ENCODE data around the gene CRYBG1. TPM values are rescaled to one million over a fixed set of nuclear protein-coding genes. Genes with fewer than 3 reads are reported as not detected.

Gene CRYBG1
- total RNA-seq, 1 donor from 2014 or later, result 33.6 TPM

DNA sequence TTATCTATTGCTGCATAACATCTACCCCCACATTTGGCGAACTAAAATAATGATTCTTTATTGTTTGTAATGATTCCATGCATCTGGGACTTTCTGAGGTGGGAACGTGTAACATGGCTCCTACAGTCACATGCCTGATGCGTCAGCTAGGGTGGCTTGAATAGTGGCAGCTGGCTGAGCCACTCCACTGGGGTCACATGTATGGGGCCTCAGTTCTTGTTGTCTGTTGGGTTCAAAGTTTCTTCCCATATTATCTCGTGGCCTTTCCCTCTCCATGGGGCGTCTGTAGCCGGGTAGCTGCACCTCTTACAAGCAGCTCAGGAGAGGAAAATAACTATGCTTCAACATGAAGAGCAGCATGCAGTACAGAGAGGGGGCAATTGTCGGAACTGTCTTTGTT, 69.9 kb downstream of the CRYBG1 start:
- DNase-seq (no peak), ATAC-seq (ENCODE audit: low read depth) (no peak)
- no peaks in the 10 kb centered on the region for H3K36me3 Mint-ChIP-seq (ENCODE audit: low read depth)
- no peak overlapping the region for H3K27ac Mint-ChIP-seq
- no peaks in the 10 kb centered on the region for H3K4me1 Mint-ChIP-seq
- POLR2A ChIA-PET, result no interaction called here
- no peaks in the 10 kb centered on the region for H3K9me3 Mint-ChIP-seq
- intact Hi-C loops (cut with micrococcal nuclease), result no loop called here
- H3K27me3 Mint-ChIP-seq, result no peaks in the 10 kb centered on the region
- no peak overlapping the region for H3K4me3 Mint-ChIP-seq
- CTCF ChIA-PET, result no interaction called here
- TF ChIP-seq, protein P1, sequence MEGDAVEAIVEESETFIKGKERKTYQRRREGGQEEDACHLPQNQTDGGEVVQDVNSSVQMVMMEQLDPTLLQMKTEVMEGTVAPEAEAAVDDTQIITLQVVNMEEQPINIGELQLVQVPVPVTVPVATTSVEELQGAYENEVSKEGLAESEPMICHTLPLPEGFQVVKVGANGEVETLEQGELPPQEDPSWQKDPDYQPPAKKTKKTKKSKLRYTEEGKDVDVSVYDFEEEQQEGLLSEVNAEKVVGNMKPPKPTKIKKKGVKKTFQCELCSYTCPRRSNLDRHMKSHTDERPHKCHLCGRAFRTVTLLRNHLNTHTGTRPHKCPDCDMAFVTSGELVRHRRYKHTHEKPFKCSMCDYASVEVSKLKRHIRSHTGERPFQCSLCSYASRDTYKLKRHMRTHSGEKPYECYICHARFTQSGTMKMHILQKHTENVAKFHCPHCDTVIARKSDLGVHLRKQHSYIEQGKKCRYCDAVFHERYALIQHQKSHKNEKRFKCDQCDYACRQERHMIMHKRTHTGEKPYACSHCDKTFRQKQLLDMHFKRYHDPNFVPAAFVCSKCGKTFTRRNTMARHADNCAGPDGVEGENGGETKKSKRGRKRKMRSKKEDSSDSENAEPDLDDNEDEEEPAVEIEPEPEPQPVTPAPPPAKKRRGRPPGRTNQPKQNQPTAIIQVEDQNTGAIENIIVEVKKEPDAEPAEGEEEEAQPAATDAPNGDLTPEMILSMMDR (IDR thresholded peaks at IDR 0.05), result no peak

DNA sequence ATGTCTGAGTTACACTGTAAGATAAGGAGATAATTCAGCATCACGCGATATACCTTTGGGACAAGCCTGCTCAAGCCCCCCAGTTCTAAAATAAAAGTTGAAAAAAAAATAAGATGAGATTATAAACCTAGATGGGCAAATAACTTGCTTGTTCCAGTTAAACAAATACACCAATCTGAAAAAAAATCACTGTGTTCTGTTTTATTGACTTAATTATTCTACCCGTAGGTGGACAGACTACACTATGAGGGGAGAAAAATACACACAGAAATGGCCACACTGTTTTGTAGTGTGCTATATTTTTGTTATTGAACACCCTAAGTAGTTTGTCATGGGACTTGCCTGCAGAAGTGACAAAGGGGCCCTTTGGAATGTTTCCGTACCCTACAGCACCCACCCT, 70.9 kb downstream of the CRYBG1 start:
- H3K4me3 Mint-ChIP-seq, result no peak overlapping the region
- no peak for ATAC-seq (ENCODE audit: low read depth)
- POLR2A ChIA-PET, result interaction anchor here (0.5 kb wide), 1 partner anchor 141 kb away, joined by 3 read pairs; no protein-coding TSS in a partner anchor
- intact Hi-C loops (cut with micrococcal nuclease), result no loop called here
- TF ChIP-seq, protein P1 (IDR thresholded peaks at IDR 0.05), result no peak
- no peak overlapping the region for H3K27ac Mint-ChIP-seq
- H3K9me3 Mint-ChIP-seq, result no peaks in the 10 kb centered on the region
- H3K27me3 Mint-ChIP-seq, result no peaks in the 10 kb centered on the region
- no peak for DNase-seq
- H3K4me1 Mint-ChIP-seq, result no peaks in the 10 kb centered on the region
- CTCF ChIA-PET, result interaction anchor here (1.2 kb wide), 1 partner anchor 14 kb away, joined by 3 read pairs; no protein-coding TSS in a partner anchor
- H3K36me3 Mint-ChIP-seq (ENCODE audit: low read depth), result no peaks in the 10 kb centered on the region

DNA sequence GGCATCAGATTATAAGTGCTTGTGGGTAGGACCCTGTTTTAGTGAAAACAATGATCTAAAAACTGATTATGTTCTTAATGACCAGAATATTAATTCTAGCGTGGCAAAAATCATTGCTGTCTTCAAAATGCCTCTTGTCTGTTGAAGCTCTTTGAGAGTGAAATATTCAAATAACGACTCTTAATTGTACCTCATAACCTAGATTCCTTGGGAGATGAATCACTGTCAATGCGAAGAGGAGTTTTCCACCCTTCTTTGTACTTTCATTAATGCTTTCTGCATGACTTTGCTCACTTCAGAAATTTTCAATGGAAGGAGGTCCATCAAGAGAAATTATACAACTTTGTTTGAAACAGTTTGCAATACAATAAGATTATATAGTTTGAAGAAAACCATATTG, 71.5 kb downstream of the CRYBG1 start:
- H3K27ac Mint-ChIP-seq, result no peak overlapping the region
- ATAC-seq (ENCODE audit: low read depth), result no peak
- DNase-seq, result no peak
- no peaks in the 10 kb centered on the region for H3K4me1 Mint-ChIP-seq
- TF ChIP-seq, protein P1 (IDR thresholded peaks at IDR 0.05), result no peak
- H3K4me3 Mint-ChIP-seq, result no peak overlapping the region
- no peaks in the 10 kb centered on the region for H3K9me3 Mint-ChIP-seq
- intact Hi-C loops (cut with micrococcal nuclease), result no loop called here
- CTCF ChIA-PET, result interaction anchor here (1.2 kb wide), 1 partner anchor 13 kb away, joined by 3 read pairs; no protein-coding TSS in a partner anchor
- POLR2A ChIA-PET, result interaction anchor here (0.5 kb wide), 1 partner anchor 141 kb away, joined by 3 read pairs; no protein-coding TSS in a partner anchor
- no peaks in the 10 kb centered on the region for H3K36me3 Mint-ChIP-seq (ENCODE audit: low read depth)
- no peaks in the 10 kb centered on the region for H3K27me3 Mint-ChIP-seq

- H3K27ac Mint-ChIP-seq, result no peak overlapping the region
- no peak overlapping the region for H3K4me3 Mint-ChIP-seq
- CTCF ChIA-PET, result no interaction called here
- H3K27me3 Mint-ChIP-seq, result peaks cover 9% of the 10 kb centered on the region
- no peaks in the 10 kb centered on the region for H3K4me1 Mint-ChIP-seq
- POLR2A ChIA-PET, result no interaction called here
- intact Hi-C loops (cut with micrococcal nuclease), result no loop called here
- no peaks in the 10 kb centered on the region for H3K9me3 Mint-ChIP-seq
- TF ChIP-seq, protein P1 (IDR thresholded peaks at IDR 0.05), result no peak
- DNase-seq, result no peak
- H3K36me3 Mint-ChIP-seq (ENCODE audit: low read depth), result no peaks in the 10 kb centered on the region
- ATAC-seq (ENCODE audit: low read depth), result no peak
Observed at GRCh38 chr6:106434530-106434929, 74.0 kb downstream of the CRYBG1 start.

DNA sequence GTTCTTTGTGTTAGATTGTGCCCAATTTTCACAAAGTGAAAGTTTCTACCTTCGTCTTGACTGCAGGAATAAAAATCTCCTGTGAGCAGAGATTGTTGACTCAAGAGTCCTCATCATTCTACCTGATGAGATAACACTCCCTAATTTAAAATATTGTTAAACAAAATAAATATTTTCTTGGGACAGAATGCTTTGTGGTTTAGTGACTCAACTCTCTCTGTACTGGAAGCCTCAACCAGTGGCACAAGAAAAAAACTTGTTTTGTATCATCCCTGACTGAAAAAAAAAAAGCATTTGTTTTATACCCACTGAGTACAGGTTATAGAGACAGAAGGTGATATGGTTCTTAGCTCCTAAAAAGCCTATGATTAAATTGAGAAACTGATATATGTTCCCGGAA, 78.9 kb downstream of the CRYBG1 start:
- ATAC-seq (ENCODE audit: low read depth) (no peak), DNase-seq (no peak)
- POLR2A ChIA-PET, result no interaction called here
- TF ChIP-seq, protein P1 (IDR thresholded peaks at IDR 0.05), result no peak
- no peak overlapping the region for H3K4me3 Mint-ChIP-seq
- no peak overlapping the region for H3K27ac Mint-ChIP-seq
- CTCF ChIA-PET, result no interaction called here
- H3K4me1 Mint-ChIP-seq, result no peaks in the 10 kb centered on the region
- peaks cover 30% of the 10 kb centered on the region for H3K27me3 Mint-ChIP-seq
- H3K36me3 Mint-ChIP-seq (ENCODE audit: low read depth), result no peaks in the 10 kb centered on the region
- H3K9me3 Mint-ChIP-seq, result no peaks in the 10 kb centered on the region
- intact Hi-C loops (cut with micrococcal nuclease), result no loop called here
